ENCODE measurements around the gene MAD1L1. TPM values are rescaled to one million over a fixed set of nuclear protein-coding genes. Genes with fewer than 3 reads are reported as not detected.
"Not testable (repeated sequence)": the region's sequence is repeated elsewhere in the genome, so short reads cannot be mapped to it uniquely, and the experiment has no call there.

MAD1L1 gene
- polyA plus RNA-seq, 3 donors, result 10.7 to 48.1 (median 18.4) TPM

- 94 to 98% (median 95%) methylated on average over 25 to 29 of the region's 29 CpGs for WGBS, 3 donors
- H3K27ac ChIP-seq (ENCODE audit: low read depth, low read length), result not testable (repeated sequence)
Measured at GRCh38 chr7:1929349-1929925, 303.3 kb downstream of the MAD1L1 start.

- H3K27ac ChIP-seq (ENCODE audit: low read depth, low read length), result no peak overlapping the region
- 61 to 95% (median 85%) methylated on average over 20 of the region's 20 CpGs for WGBS, 3 donors
Measured at GRCh38 chr7:1928645-1929348, 303.9 kb downstream of the MAD1L1 start.

- WGBS, 3 donors, result 77 to 94% (median 91%) methylated on average over 33 to 35 of the region's 35 CpGs
- H3K27ac ChIP-seq (ENCODE audit: low read depth, low read length), result no peak overlapping the region
Measured at GRCh38 chr7:1927937-1928644, 304.7 kb downstream of the MAD1L1 start.

- WGBS, 3 donors, result 86 to 94% (median 89%) methylated on average over 5 of the region's 5 CpGs
- no peak overlapping the region for H3K27ac ChIP-seq (ENCODE audit: low read depth, low read length)
Measured at GRCh38 chr7:1926908-1927306, 305.8 kb downstream of the MAD1L1 start.

GRCh38 chr7:1925973-1926907 is 306.5 kb downstream of the MAD1L1 start:
- 59 to 78% (median 62%) methylated on average over 14 of the region's 14 CpGs for WGBS, 3 donors
- H3K27ac ChIP-seq (ENCODE audit: low read depth, low read length), result no peak overlapping the region

GRCh38 chr7:1925349-1925748 is 307.4 kb downstream of the MAD1L1 start:
- no peak overlapping the region for H3K27ac ChIP-seq (ENCODE audit: low read depth, low read length)
- WGBS, 3 donors, result 86 to 90% (median 90%) methylated on average over 12 of the region's 12 CpGs

GRCh38 chr7:1924258-1924817 is 308.4 kb downstream of the MAD1L1 start:
- H3K27ac ChIP-seq (ENCODE audit: low read depth, low read length), result no peak overlapping the region
- 53 to 81% (median 55%) methylated on average over 10 of the region's 10 CpGs for WGBS, 3 donors

GRCh38 chr7:1923409-1924257 is 309.1 kb downstream of the MAD1L1 start:
- 95 to 98% (median 96%) methylated on average over 30 of the region's 30 CpGs for WGBS, 3 donors
- H3K27ac ChIP-seq (ENCODE audit: low read depth, low read length), result no peak overlapping the region

- WGBS, 3 donors, result 97 to 98% (median 98%) methylated on average over 7 of the region's 7 CpGs
- no peak overlapping the region for H3K27ac ChIP-seq (ENCODE audit: low read depth, low read length)
Measured at GRCh38 chr7:1922870-1923236, 309.9 kb downstream of the MAD1L1 start.

GRCh38 chr7:1922071-1922869 is 310.5 kb downstream of the MAD1L1 start:
- WGBS, 3 donors, result 83 to 86% (median 84%) methylated on average over 42 of the region's 42 CpGs
- no peak overlapping the region for H3K27ac ChIP-seq (ENCODE audit: low read depth, low read length)

- 69 to 89% (median 83%) methylated on average over 16 of the region's 16 CpGs for whole genome bisulfite sequencing, 3 donors
- no peak overlapping the region for H3K27ac ChIP-seq (ENCODE audit: low read depth, low read length)
Measured at GRCh38 chr7:1920881-1921280, 311.9 kb downstream of the MAD1L1 start.

- 48 to 71% (median 56%) methylated on average over 20 of the region's 20 CpGs for WGBS, 3 donors
- no peak overlapping the region for H3K27ac ChIP-seq (ENCODE audit: low read depth, low read length)
Measured at GRCh38 chr7:1920266-1920681, 312.5 kb downstream of the MAD1L1 start.

- no peak overlapping the region for H3K27ac ChIP-seq (ENCODE audit: low read depth, low read length)
- WGBS, 3 donors, result 53 to 59% (median 57%) methylated on average over 22 of the region's 22 CpGs
Measured at GRCh38 chr7:1919539-1920265, 313.0 kb downstream of the MAD1L1 start.

- H3K27ac ChIP-seq (ENCODE audit: low read depth, low read length), result no peak overlapping the region
- WGBS, 3 donors, result 92 to 95% (median 93%) methylated on average over 24 to 25 of the region's 25 CpGs
Measured at GRCh38 chr7:1918881-1919525, 313.7 kb downstream of the MAD1L1 start.

- H3K27ac ChIP-seq (ENCODE audit: low read depth, low read length), result no peak overlapping the region
- 95 to 96% (median 95%) methylated on average over 21 to 23 of the region's 23 CpGs for WGBS, 3 donors
Measured at GRCh38 chr7:1918063-1918645, 314.6 kb downstream of the MAD1L1 start.

All from adipose tissue (tissue), 3 donors.